Suprapubic skin (tissue), 4 donors: ENCODE results near the gene CSF1. TPM values are rescaled to one million over a fixed set of nuclear protein-coding genes. Genes with fewer than 3 reads are reported as not detected.

Experiments used
- DNase-seq, 2 donors: peaks; one replicate each; pipeline ENCODE4 v3.0.0-alpha.2; 2019; ENCODE audit warnings: low spot score in 2 of 2
- H3K27ac ChIP-seq: fragments of 200-600 bp; sonication (generic); one replicate; pipeline ENCODE4 v1.5.1; 2019
- H3K27me3 ChIP-seq: fragments of 200-600 bp; sonication (generic); one replicate; pipeline ENCODE4 v1.5.1; 2019
- H3K36me3 ChIP-seq: fragments of 200-600 bp; sonication (generic); one replicate; pipeline ENCODE4 v1.5.1; 2019
- H3K4me1 ChIP-seq: fragments of 200-600 bp; sonication (generic); one replicate; pipeline ENCODE4 v1.5.1; 2019
- H3K4me3 ChIP-seq: fragments of 200-600 bp; sonication (generic); one replicate; pipeline ENCODE4 v1.5.1; 2019; ENCODE audit warnings: mild to moderate bottlenecking
- H3K9me3 ChIP-seq: fragments of 200-600 bp; sonication (generic); one replicate; pipeline ENCODE4 v1.5.1; 2019
- CTCF ChIP-seq, 2 donors: fragments of 200-600 bp in 1 of 2; fragments of 450-650 bp in 1 of 2; sonication (generic) in 1 of 2; IDR thresholded peaks; one replicate each; pipeline ENCODE4 v1.5.1; 2016 to 2019; ENCODE audit warnings: antibody characterized with exemption in 2 of 2, mild to moderate bottlenecking in 1 of 2, moderate library complexity in 1 of 2
- EP300 ChIP-seq: sonication (generic); formaldehyde crosslinking; IDR thresholded peaks from one replicate; pipeline ENCODE4 v1.6.1; 2017; ENCODE audit warnings: antibody characterized with exemption
- POLR2A ChIP-seq, 2 donors: fragments of 450-650 bp; IDR thresholded peaks; one replicate each; pipeline ENCODE4 v1.6.1; 2017; ENCODE audit warnings: antibody characterized with exemption in 2 of 2, mild to moderate bottlenecking in 2 of 2, moderate library complexity in 2 of 2
- POLR2AphosphoS5 ChIP-seq, 3 donors: sonication (generic); formaldehyde crosslinking; IDR thresholded peaks; one replicate each; pipeline ENCODE4 v1.6.1; 2017; ENCODE audit warnings: antibody characterized with exemption in 3 of 3
- WGBS: methylation state at CpG from one replicate; pipeline ENCODE4 v1.1.5; 2018; 5-methylcytosine and 5-hydroxymethylcytosine counted together
- total RNA-seq, 4 donors: library from RNA; depleted of rRNA; stranded (reverse); fragments of >200 nt; gene quantifications; one replicate each; pipeline ENCODE4 v1.1.0, GENCODE V29; 2016

CSF1 gene
- total RNA-seq, 4 donors from 2014 or later = 12.6 to 39.1 (median 17.5) TPM

GRCh38 chr1:109893532-109894171 is 17.0 kb upstream of the CSF1 start:
- no peak for DNase-seq
- no peaks in the 10 kb centered on the region for H3K36me3 ChIP-seq
- H3K9me3 ChIP-seq = no peaks in the 10 kb centered on the region
- WGBS = 85% methylated on average over 7 of the region's 7 CpGs
- no peak overlapping the region for H3K27ac ChIP-seq
- no peak overlapping the region for H3K4me3 ChIP-seq
- H3K4me1 ChIP-seq = peaks cover 28% of the 10 kb centered on the region
- H3K27me3 ChIP-seq = no peaks in the 10 kb centered on the region
- TF ChIP-seq POLR2A (IDR thresholded peaks at IDR 0.05) = no peak
- no peak for TF ChIP-seq CTCF (IDR thresholded peaks at IDR 0.05)
- no peak for TF ChIP-seq POLR2AphosphoS5 (IDR thresholded peaks at IDR 0.05)
- TF ChIP-seq EP300 = no peak

- H3K36me3 ChIP-seq = no peaks in the 10 kb centered on the region
- H3K4me1 ChIP-seq = peaks cover 28% of the 10 kb centered on the region
- DNase-seq = no peak
- no peak for TF ChIP-seq POLR2AphosphoS5 (IDR thresholded peaks at IDR 0.05)
- no peak for TF ChIP-seq EP300
- TF ChIP-seq POLR2A (IDR thresholded peaks at IDR 0.05) = no peak
- no peak for TF ChIP-seq CTCF (IDR thresholded peaks at IDR 0.05)
- no peaks in the 10 kb centered on the region for H3K9me3 ChIP-seq
- H3K27me3 ChIP-seq = no peaks in the 10 kb centered on the region
- 84% methylated on average over 8 of the region's 8 CpGs for WGBS
- H3K27ac ChIP-seq = no peak overlapping the region
- no peak overlapping the region for H3K4me3 ChIP-seq
These were observed 15.6 kb upstream of the CSF1 start for GRCh38 chr1:109894823-109895719.

- Histone ChIP-seq H3K9me3 (no peaks in the 10 kb centered on the region), H3K27ac (peak overlapping the region; percentile 40), H3K4me3 (no peak overlapping the region), H3K36me3 (no peaks in the 10 kb centered on the region), H3K4me1 (peaks cover 28% of the 10 kb centered on the region), H3K27me3 (no peaks in the 10 kb centered on the region)
- DNase-seq = peak in 1 of 2 donors; percentile 75
- TF ChIP-seq CTCF (IDR thresholded peaks at IDR 0.05) (no peak), POLR2AphosphoS5 (IDR thresholded peaks at IDR 0.05) (peak in 1 of 3 donors; percentile 39)
- WGBS = 80% methylated on average over 8 of the region's 16 CpGs
These were observed 14.7 kb upstream of the CSF1 start for GRCh38 chr1:109895720-109896504.

GRCh38 chr1:109896681-109897080 is 14.0 kb upstream of the CSF1 start:
- no peak overlapping the region for H3K4me3 ChIP-seq
- no peaks in the 10 kb centered on the region for H3K36me3 ChIP-seq
- H3K27ac ChIP-seq = no peak overlapping the region
- TF ChIP-seq POLR2AphosphoS5 (IDR thresholded peaks at IDR 0.05) (no peak), EP300 (no peak), CTCF (IDR thresholded peaks at IDR 0.05) (no peak), POLR2A (IDR thresholded peaks at IDR 0.05) (no peak)
- peaks cover 28% of the 10 kb centered on the region for H3K4me1 ChIP-seq
- no peak for DNase-seq
- 62% methylated on average over 8 of the region's 8 CpGs for WGBS
- no peaks in the 10 kb centered on the region for H3K9me3 ChIP-seq
- no peaks in the 10 kb centered on the region for H3K27me3 ChIP-seq
